HG03571 (cell line): Measurements from ENCODE around the gene EPN1.

Source experiments
- ATAC-seq: cut with Tn5 transposase; IDR thresholded peaks from one replicate; pipeline ENCODE4 v1.9.1; 2021; ENCODE audit not compliant: unreplicated experiment

The EPN1 gene

GRCh38 chr19:55678121-55678671, 3.2 kb downstream of the EPN1 start:
- ATAC-seq = peak; percentile 70

- no peak for ATAC-seq
These were observed 4.6 kb downstream of the EPN1 start for GRCh38 chr19:55679343-55680257.

GRCh38 chr19:55680339-55681130, 5.5 kb downstream of the EPN1 start:
- no peak for ATAC-seq

- ATAC-seq = no peak
These were observed 6.4 kb downstream of the EPN1 start for GRCh38 chr19:55681131-55682092.

GRCh38 chr19:55683449-55684261, 8.6 kb downstream of the EPN1 start:
- no peak for ATAC-seq

- no peak for ATAC-seq
These were observed 10.1 kb downstream of the EPN1 start for GRCh38 chr19:55684946-55685681.

GRCh38 chr19:55685776-55686175, 10.8 kb downstream of the EPN1 start:
- ATAC-seq = no peak

GRCh38 chr19:55686311-55687050, 11.5 kb downstream of the EPN1 start:
- ATAC-seq = no peak

- no peak for ATAC-seq
These were observed 12.5 kb downstream of the EPN1 start for GRCh38 chr19:55687281-55688201.

- ATAC-seq = no peak
These were observed 13.6 kb downstream of the EPN1 start for GRCh38 chr19:55688422-55689218.

- ATAC-seq = no peak
These were observed 14.5 kb downstream of the EPN1 start for GRCh38 chr19:55689411-55690108.

- ATAC-seq = no peak
These were observed 15.2 kb downstream of the EPN1 start for GRCh38 chr19:55690109-55690768.

- ATAC-seq = no peak
These were observed 15.9 kb downstream of the EPN1 start for GRCh38 chr19:55690769-55691545.
